GM23248 (cell line): Measurements from ENCODE around the gene SEMA3B. TPM values are rescaled to one million over a fixed set of nuclear protein-coding genes. Genes with fewer than 3 reads are reported as not detected.

Source experiments
- DNase-seq: peaks from one replicate; pipeline ENCODE4 v3.0.0-alpha.2; 2015
- H2AFZ ChIP-seq: fragments of 200-600 bp; sonication (generic); 2 replicates; pipeline ENCODE4 v1.6.1; 2016; ENCODE audit warnings: antibody characterized with exemption
- H3F3A ChIP-seq: fragments of 200-600 bp; sonication (generic); 2 replicates; pipeline ENCODE4 v1.6.1; 2016; ENCODE audit warnings: mild to moderate bottlenecking, antibody characterized with exemption, mixed run types; ENCODE audit not compliant: insufficient read depth
- H3K27ac ChIP-seq: fragments of 200-600 bp; sonication (generic); 2 replicates; pipeline ENCODE4 v1.5.1; 2016; ENCODE audit warnings: mild to moderate bottlenecking
- H3K27me3 ChIP-seq: fragments of 200-600 bp; sonication (generic); replicated peaks from 2 replicates; pipeline ENCODE4 v1.6.1; 2016; ENCODE audit warnings: mild to moderate bottlenecking; ENCODE audit not compliant: insufficient read depth
- H3K36me3 ChIP-seq: fragments of 200-600 bp; sonication (generic); 2 replicates; pipeline ENCODE4 v1.6.1; 2016; ENCODE audit warnings: low read depth, mild to moderate bottlenecking
- H3K4me1 ChIP-seq: fragments of 200-600 bp; sonication (generic); 2 replicates; pipeline ENCODE4 v1.6.1; 2016; ENCODE audit warnings: mild to moderate bottlenecking; ENCODE audit not compliant: insufficient read depth
- H3K4me2 ChIP-seq: fragments of 200-600 bp; sonication (generic); one replicate; pipeline ENCODE4 v1.6.1; 2016; ENCODE audit warnings: mild to moderate bottlenecking; ENCODE audit not compliant: unreplicated experiment
- H3K4me3 ChIP-seq: fragments of 200-600 bp; sonication (generic); 2 replicates; pipeline ENCODE4 v1.5.1; 2016; ENCODE audit warnings: mild to moderate bottlenecking
- H3K79me2 ChIP-seq: fragments of 200-600 bp; sonication (generic); 2 replicates; pipeline ENCODE4 v1.6.1; 2016; ENCODE audit warnings: mild to moderate bottlenecking; ENCODE audit not compliant: insufficient read depth
- H3K9ac ChIP-seq: fragments of 200-600 bp; sonication (generic); 2 replicates; pipeline ENCODE4 v1.6.1; 2016; ENCODE audit warnings: mild to moderate bottlenecking
- H3K9me2 ChIP-seq: fragments of 200-600 bp; sonication (generic); 2 replicates; pipeline ENCODE4 v1.6.1; 2016; ENCODE audit warnings: mixed run types, mild to moderate bottlenecking, moderate library complexity; ENCODE audit not compliant: insufficient read depth
- H3K9me3 ChIP-seq: fragments of 200-600 bp; sonication (generic); one replicate; pipeline ENCODE4 v1.6.1; 2017; ENCODE audit warnings: low read depth
- H4K20me1 ChIP-seq: fragments of 200-600 bp; sonication (generic); 2 replicates; pipeline ENCODE4 v1.6.0; 2016; ENCODE audit not compliant: insufficient read depth
- EZH2 ChIP-seq: fragments of 200-600 bp; sonication (generic); IDR thresholded peaks from 2 replicates; pipeline ENCODE4 v1.6.1; 2018; ENCODE audit warnings: antibody characterized with exemption, mild to moderate bottlenecking; ENCODE audit not compliant: insufficient read depth, poor library complexity, severe bottlenecking
- EZH2phosphoT487 ChIP-seq: fragments of 200-600 bp; sonication (generic); IDR thresholded peaks from 2 replicates; pipeline ENCODE4 v1.6.1; 2018; ENCODE audit warnings: antibody characterized with exemption, moderate library complexity, mild to moderate bottlenecking, low read depth; ENCODE audit not compliant: insufficient read depth
- WGBS, 2 experiments: methylation state at CpG; one replicate each; pipeline ENCODE4 v1.1.6; 2015 to 2017; ENCODE audit warnings: low lambda C conversion rate in 2 of 2, low coverage in 1 of 2; ENCODE audit errors: missing lambda C conversion rate in 2 of 2; 5-methylcytosine and 5-hydroxymethylcytosine counted together
- in situ Hi-C: fragments of 300-500 bp; cut with MboI; formaldehyde crosslinking; loops from 2 replicates; pipeline ENCODE4 v1.15.0; 2020
- polyA plus RNA-seq: library from polyadenylated mRNA; unstranded; fragments of >200 nt; fragmentation: Nextera tagmentation; extraction: Ambion mirVana; gene quantifications from 2 replicates; pipeline ENCODE4 v1.2.1, GENCODE V29; 2016
- total RNA-seq: library from RNA; depleted of rRNA; stranded (reverse); fragments of >200 nt; shearing (Covaris generic); gene quantifications from 2 replicates; pipeline ENCODE4 v1.2.3, GENCODE V29; 2014

Gene SEMA3B
- total and polyA plus RNA-seq, 2 experiments from 2014 or later: 7.6 to 8.8 TPM

DNA sequence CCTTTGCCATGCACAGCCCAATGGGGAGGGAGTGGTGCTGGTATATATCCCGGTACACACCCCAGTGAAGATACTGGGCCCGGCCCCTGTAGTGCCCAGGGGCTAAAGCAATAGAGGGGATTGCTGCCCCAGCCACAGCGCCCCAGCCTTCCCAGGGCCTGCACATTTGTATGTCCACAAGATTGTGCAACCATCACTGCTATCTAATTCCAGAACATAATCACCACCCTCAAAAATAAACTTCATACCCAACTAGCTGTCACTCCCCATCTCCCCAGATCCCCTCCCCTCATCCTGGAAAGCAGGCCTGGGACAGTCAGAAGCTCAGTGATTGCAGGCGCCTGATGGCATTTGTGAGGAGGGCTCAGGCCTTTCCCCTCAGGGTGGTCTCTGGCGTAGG lies 19.5 kb upstream of the SEMA3B start:
- DNase-seq: no peak
- Histone ChIP-seq H3K27me3 (no peaks in the 10 kb centered on the region), H3K4me2 (no peak overlapping the region), H3K4me1 (peaks cover 47% of the 10 kb centered on the region), H3F3A (peaks cover 32% of the 10 kb centered on the region), H3K9me2 (no peaks in the 10 kb centered on the region), H2AFZ (no peak overlapping the region), H3K79me2 (peaks cover 92% of the 10 kb centered on the region), H3K4me3 (no peak overlapping the region), H3K27ac (no peak overlapping the region), H4K20me1 (no peaks in the 10 kb centered on the region), H3K9ac (no peak overlapping the region), H3K9me3 (no peaks in the 10 kb centered on the region), H3K36me3 (peaks cover 4% of the 10 kb centered on the region; the same call in 1 of the 2 replicates)
- WGBS, 2 experiments: 86 to 89% methylated on average over 5 of the region's 5 CpGs
- in situ Hi-C loops: no loop called here
- TF ChIP-seq EZH2 (no peak), EZH2phosphoT487 (no peak)

DNA sequence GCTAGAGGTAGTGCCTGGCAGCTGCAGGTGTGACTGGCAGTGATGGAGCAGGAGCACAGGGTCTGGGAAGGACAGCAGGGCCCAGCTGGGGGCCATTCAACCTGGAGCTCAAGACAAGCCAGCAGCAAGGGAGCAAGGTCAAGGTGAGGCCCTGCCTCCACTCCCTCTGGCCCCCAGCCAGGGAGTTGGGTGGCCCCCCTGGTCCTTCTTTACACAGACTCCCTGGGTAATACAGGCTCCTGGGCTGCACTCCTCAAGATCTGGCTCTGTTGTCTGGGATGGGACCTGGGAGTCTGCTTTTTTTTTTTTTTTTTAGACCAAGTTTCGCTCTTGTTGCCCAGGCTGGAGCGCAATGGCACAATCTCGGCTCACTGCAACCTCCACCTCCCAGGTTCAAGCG lies 18.4 kb upstream of the SEMA3B start:
- Histone ChIP-seq H3K9ac (no peak overlapping the region), H3K27ac (peak overlapping the region; percentile 3; the same call in 1 of the 2 replicates), H3K4me1 (peaks cover 43% of the 10 kb centered on the region), H3K4me2 (no peak overlapping the region), H3K79me2 (peaks cover 92% of the 10 kb centered on the region), H3K27me3 (no peaks in the 10 kb centered on the region), H3K36me3 (peaks cover 4% of the 10 kb centered on the region; the same call in 1 of the 2 replicates), H3F3A (peaks cover 24% of the 10 kb centered on the region), H4K20me1 (no peaks in the 10 kb centered on the region), H2AFZ (no peak overlapping the region), H3K9me3 (no peaks in the 10 kb centered on the region), H3K9me2 (no peaks in the 10 kb centered on the region), H3K4me3 (no peak overlapping the region)
- 81 to 100% methylated on average over 4 of the region's 4 CpGs for WGBS, 2 experiments
- in situ Hi-C loops: no loop called here
- no peak for DNase-seq
- TF ChIP-seq EZH2 (no peak), EZH2phosphoT487 (no peak)

DNA sequence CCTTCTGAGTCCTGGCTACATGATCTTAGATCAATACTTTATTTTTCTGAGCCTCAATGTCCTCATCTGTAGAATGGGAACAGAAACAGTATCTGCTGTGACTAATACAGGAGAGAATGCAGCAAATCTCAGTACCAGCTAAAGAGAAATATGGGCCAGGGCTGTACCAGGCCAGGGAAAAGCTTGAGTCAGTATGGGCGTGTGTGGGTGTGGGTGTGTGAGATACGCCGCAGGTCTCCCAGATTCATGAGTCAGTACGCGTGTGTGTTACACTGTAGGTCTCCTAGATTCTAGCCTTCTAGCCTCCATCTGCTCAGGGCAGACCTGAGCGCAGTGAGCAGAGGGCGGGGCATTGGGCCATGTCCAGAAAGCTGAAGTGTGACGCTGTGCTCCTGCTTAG lies 17.7 kb upstream of the SEMA3B start:
- Histone ChIP-seq H3K4me1 (peaks cover 37% of the 10 kb centered on the region), H3K9ac (no peak overlapping the region), H2AFZ (no peak overlapping the region), H3K4me2 (no peak overlapping the region), H3K79me2 (peaks cover 91% of the 10 kb centered on the region), H3K27me3 (no peaks in the 10 kb centered on the region), H3F3A (peaks cover 18% of the 10 kb centered on the region), H3K36me3 (peaks cover 4% of the 10 kb centered on the region; the same call in 1 of the 2 replicates), H3K9me2 (no peaks in the 10 kb centered on the region), H4K20me1 (no peaks in the 10 kb centered on the region), H3K9me3 (no peaks in the 10 kb centered on the region), H3K27ac (peak overlapping the region; percentile 66), H3K4me3 (no peak overlapping the region)
- in situ Hi-C loops: no loop called here
- TF ChIP-seq EZH2phosphoT487: no peak
- TF ChIP-seq EZH2: no peak
- 31 to 39% methylated on average over 8 of the region's 8 CpGs for WGBS, 2 experiments
- peak; percentile 96 for DNase-seq

DNA sequence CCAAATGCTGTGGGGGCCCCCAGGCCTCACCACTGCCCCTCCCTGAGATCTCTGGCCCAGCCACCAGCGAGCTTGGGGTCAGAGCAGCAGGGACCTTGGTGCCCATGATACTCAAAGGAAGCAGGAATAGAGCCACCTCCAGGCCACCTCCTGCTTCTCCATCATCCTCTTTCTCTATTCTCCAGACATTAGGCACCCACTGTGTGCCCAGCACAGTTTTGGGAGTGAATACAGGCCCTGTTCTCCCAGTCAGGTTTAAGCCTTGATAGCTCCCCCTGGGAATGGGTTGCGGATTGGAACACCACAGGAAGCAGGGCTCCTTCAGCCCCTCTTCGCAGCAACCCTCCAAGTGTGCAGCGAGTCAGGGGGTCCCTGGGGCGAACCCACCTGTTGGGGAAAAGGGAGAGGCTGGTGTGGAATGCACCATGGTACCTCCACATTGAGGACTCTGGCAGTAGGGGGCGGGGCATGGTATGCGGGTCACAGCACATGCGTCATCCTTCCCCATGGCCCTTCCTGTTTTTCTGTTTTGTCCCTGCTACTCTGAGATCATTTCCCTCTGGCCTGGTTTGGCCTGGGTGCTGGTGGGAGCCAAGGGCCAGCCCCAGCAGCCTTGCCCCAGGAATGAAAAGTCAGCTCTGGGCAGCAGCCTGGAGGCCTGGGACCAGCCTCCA lies 14.2 kb upstream of the SEMA3B start:
- Histone ChIP-seq H3K9me2 (no peaks in the 10 kb centered on the region), H3K36me3 (peaks cover 17% of the 10 kb centered on the region), H3K4me2 (no peak overlapping the region), H3K4me3 (no peak overlapping the region), H3F3A (peaks cover 10% of the 10 kb centered on the region; the same call in 1 of the 2 replicates), H3K27ac (peak overlapping the region; percentile 49), H3K9ac (0 out of 2 replicates have a peak overlapping the region, but pooled peaks have one; percentile 26), H3K27me3 (no peaks in the 10 kb centered on the region), H2AFZ (no peak overlapping the region), H3K79me2 (peaks cover 77% of the 10 kb centered on the region), H3K4me1 (peaks cover 13% of the 10 kb centered on the region), H4K20me1 (no peaks in the 10 kb centered on the region), H3K9me3 (no peaks in the 10 kb centered on the region)
- WGBS, 2 experiments: 63 to 65% methylated on average over 8 of the region's 8 CpGs
- TF ChIP-seq EZH2phosphoT487 (no peak), EZH2 (no peak)
- in situ Hi-C loops: no loop called here
- DNase-seq: peak; percentile 65
